ENCODE results near the gene DDOST.

- TF ChIP-seq CTCF (optimal IDR thresholded peaks at IDR 0.05 in 1 of 3, IDR thresholded peaks at IDR 0.05 in 1 of 3, conservative IDR thresholded peaks at IDR 0.05 in 1 of 3; ENCODE audit: extremely low read depth in 1 of 3, insufficient read depth in 2 of 3, low read length in 3 of 3) (no peak), EZH2 (IDR thresholded peaks at IDR 0.05; ENCODE audit: low read length) (no peak)
These were observed 4.1 kb downstream of the DDOST start for GRCh38 chr1:20657024-20657423.

All from keratinocyte (primary cell).